Astrocyte (in vitro differentiated cells and primary cell): ENCODE measurements around the gene STUM.

Source experiments
- EZH2 ChIP-seq: IDR thresholded peaks from 2 replicates; pipeline ENCODE4 v1.6.1; 2012; ENCODE audit warnings: mild to moderate bottlenecking, low read length, inconsistent platforms; ENCODE audit not compliant: insufficient read depth
- TF ChIP-seq, protein P1 (sequence below): IDR thresholded peaks from 2 replicates; pipeline ENCODE4 v1.5.1; 2011; ENCODE audit warnings: low read depth, mild to moderate bottlenecking, inconsistent platforms, low read length, moderate library complexity; ENCODE audit not compliant: insufficient read depth

DNA sequence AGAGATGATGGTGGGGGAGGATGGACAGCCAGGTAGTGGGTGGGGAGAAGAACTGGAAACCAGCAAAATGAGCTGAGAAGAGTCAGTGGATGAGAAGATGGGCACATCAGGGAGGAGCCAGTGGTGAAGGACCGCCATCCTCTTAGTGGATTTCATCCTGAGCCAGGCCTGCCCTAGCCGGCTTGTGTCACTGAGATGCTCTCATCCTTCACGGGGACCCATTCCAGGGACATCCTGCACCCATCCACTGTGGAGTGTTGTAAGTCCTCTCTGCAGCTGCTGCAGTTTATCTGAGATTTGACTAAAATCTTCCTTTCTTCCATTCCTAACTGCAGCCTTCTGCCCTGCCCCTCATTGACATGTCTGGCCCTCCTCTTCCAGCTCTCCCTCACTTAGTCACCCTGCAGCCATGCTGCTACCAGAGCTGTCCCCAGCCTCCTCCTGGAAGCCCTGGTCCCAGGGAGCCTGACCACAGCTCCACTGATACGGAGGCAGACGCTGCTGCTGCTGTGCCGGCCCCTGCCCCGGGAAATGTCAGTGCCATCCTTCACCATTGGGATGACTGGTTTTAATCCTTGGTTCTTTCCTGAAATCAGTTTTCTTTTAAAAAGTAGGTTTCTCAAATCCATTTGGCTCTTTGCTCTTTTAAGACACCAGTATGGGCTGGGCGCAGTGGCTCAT lies 33.2 kb downstream of the STUM start:
- TF ChIP-seq, protein P1, sequence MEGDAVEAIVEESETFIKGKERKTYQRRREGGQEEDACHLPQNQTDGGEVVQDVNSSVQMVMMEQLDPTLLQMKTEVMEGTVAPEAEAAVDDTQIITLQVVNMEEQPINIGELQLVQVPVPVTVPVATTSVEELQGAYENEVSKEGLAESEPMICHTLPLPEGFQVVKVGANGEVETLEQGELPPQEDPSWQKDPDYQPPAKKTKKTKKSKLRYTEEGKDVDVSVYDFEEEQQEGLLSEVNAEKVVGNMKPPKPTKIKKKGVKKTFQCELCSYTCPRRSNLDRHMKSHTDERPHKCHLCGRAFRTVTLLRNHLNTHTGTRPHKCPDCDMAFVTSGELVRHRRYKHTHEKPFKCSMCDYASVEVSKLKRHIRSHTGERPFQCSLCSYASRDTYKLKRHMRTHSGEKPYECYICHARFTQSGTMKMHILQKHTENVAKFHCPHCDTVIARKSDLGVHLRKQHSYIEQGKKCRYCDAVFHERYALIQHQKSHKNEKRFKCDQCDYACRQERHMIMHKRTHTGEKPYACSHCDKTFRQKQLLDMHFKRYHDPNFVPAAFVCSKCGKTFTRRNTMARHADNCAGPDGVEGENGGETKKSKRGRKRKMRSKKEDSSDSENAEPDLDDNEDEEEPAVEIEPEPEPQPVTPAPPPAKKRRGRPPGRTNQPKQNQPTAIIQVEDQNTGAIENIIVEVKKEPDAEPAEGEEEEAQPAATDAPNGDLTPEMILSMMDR: no peak
- no peak for TF ChIP-seq EZH2
